Stimulated activated CD8-positive, alpha-beta memory T cell treated with anti-CD3 and anti-CD28 coated beads, Interleukin-4, amount 100 ng/mL, for 4 hours (primary cell): ENCODE data around the gene CDX1.

ENCODE experiments used
- DNase-seq, 2 donors: peaks; one replicate each; pipeline ENCODE4 v3.0.0-alpha.2; 2020; ENCODE audit warnings: low read depth in 2 of 2, low spot score in 1 of 2

The CDX1 gene

DNA sequence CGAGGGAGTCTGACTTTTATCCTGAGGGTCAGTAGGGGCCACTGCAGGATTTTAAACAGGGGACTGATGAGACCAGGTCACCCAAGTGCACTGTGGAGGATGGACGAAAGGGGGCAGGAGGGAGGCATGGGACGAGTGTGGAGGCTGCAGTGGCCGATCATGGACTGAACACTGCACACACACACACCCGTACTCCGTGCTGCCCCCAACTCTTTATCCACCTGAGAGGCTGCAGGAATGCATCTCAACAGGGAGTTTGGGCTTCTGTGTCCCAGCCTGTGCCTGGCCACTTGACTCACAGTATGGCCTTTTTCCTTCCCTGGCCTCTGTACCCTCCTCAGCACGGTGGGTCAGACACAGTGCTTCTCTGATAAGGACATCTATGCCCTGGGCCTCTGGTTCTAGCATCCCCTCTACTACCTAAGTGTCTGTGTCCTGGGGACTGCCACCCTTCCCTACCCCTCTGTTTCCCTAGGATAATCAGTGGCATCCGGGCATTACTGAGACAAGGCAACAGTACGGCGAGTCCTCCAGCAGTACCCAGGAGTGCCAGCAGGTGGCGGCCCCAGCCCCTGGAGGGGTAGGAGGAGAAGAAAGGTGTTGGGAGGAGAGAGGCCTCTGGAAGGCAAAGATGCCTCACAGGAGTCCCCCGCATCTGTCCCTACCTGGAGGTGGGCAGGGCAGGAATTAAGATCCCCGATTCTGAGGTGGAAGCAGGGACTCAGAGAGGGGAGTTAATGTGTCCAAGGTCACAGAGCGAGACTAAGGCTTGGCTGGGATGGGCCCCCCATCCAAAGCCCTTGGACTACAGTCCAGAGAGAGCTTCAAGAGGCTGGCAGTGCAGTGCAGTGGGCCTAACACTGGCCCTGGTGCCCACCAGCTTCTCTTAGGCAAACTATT, 5.1 kb upstream of the CDX1 start:
- peak; percentile 32 to 52 for DNase-seq

- DNase-seq, result no peak
Observed at GRCh38 chr5:150162142-150162513, 4.5 kb upstream of the CDX1 start.

- DNase-seq, result no peak
Observed at GRCh38 chr5:150163035-150163434, 3.5 kb upstream of the CDX1 start.

DNA sequence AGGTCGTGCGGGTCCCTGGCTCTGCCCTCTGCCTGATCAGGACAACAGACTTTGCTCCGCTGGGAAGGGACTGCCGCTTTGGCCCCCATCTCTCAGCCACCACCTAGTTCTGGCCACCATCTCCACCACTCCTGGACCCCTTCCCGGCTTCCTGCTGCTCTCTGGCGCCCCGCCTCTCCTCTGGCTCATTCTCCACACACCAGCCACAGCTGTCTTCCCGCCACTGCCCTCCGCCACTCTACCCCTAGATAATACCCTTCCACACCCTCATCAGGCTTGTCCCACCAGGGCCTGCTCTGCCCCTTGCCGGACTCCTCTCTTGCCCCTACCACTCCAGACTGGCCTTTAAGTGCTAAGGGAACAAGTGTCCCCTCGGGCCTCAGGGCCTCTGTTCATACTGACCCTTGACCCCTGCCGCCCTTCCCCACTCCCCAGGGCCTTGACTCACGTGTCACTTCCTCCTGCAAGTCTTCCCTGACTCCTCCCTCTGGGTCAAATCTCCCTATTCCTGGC, 3.0 kb upstream of the CDX1 start:
- no peak for DNase-seq

DNA sequence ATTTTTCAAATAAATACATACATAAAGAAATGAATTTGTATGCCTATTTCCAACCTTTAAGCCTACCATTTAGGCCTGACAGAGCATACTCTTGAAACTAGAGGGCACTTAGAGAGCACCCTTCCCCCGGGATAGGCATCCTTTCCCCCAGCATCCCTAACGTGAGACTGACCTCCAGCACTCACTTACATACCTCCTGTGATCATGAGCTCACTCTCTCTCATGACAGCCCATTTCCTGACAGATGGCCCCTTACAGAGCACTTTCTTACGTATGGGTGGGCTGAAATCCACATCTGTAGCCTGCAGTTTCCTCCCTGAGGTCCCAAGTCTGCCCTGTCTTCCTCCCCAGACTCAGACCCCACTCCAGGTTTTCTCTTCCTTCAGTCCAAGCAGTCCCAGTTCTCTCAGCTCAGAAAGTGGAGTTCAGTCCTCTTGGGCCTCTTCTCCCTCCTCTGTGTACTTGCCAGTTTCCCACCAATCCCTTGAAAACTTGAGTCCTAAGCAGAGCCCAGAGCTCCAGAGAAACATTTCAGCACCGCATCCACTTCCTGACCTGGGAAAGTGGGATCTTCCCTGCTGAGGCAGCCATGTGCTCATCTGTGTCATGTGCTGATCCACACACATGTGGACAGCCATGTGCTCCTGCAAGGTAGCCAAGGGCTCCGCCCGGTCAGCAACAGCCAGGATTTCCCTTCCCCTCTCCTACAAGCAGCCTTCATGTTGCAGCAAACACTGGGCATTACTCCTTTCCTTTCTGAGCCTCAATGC, 2.2 kb upstream of the CDX1 start:
- no peak for DNase-seq

- DNase-seq, result no peak
Observed at GRCh38 chr5:150166037-150166649, 435 bp upstream of the CDX1 start.

DNA sequence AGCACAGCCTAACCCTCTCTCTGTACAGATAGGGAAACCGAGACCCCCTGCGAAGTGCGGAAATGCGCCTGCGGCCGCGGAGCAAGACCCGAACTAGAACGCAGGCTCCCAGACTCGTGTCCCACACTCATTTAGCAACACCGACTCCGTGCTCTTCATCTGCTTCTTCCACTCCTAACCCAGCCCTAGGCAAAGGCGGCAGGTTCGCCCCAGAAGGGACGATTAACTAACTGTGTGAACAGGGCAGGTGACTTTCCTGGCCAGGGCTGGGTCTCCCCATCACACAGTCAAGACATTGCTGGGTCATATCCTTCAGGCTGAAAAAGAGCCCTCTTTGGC, 903 bp downstream of the CDX1 start:
- DNase-seq, result no peak

DNA sequence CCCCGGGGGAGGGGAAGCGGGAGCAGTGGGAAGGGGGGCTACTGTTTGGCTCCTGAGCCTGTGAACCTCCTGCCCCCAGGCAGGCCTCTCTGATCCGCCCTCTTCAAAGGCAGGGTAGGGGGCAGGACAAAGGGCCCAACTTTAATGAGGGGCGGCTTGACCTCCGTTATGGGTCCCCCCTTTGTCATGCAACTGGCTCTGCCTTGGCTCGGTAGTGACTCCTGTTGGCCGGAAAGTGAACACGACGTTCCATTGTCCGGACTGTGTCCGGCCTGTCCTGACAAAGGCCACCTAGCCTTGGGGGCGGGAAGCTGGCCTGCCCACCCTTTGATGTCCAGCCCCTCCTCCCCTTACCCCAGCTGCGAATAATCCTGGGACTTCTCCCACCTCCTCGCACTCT, 1.3 kb downstream of the CDX1 start:
- no peak for DNase-seq

- no peak for DNase-seq
Observed at GRCh38 chr5:150168864-150169263, 2.3 kb downstream of the CDX1 start.

- DNase-seq, result no peak
Observed at GRCh38 chr5:150172145-150172544, 5.6 kb downstream of the CDX1 start.

- DNase-seq, result no peak
Observed at GRCh38 chr5:150172556-150172955, 6.0 kb downstream of the CDX1 start.

GRCh38 chr5:150173161-150173560, 6.6 kb downstream of the CDX1 start:
- DNase-seq, result no peak

DNA sequence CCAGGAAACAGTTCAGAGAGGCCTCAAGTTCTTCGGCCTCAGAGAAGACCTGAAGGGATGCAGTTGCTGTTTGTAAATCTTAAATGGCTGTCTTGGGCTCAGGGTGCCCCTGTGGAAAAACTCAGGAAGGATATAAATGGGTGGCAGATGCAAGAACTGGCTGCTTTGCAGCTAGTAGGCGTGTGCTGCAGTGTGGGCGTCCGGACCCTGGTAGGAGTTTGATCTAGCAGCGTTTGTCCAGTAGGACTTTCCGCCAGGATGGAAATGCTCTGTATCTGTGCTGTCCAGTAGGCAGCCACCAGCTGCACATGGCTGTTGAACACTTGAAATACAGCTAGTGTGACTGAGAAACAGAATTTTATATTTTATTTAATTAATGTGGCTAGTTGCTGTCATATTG, 7.7 kb downstream of the CDX1 start:
- no peak for DNase-seq

GRCh38 chr5:150175076-150175475, 8.5 kb downstream of the CDX1 start:
- DNase-seq, result no peak

GRCh38 chr5:150175536-150175935, 9.0 kb downstream of the CDX1 start:
- no peak for DNase-seq

DNA sequence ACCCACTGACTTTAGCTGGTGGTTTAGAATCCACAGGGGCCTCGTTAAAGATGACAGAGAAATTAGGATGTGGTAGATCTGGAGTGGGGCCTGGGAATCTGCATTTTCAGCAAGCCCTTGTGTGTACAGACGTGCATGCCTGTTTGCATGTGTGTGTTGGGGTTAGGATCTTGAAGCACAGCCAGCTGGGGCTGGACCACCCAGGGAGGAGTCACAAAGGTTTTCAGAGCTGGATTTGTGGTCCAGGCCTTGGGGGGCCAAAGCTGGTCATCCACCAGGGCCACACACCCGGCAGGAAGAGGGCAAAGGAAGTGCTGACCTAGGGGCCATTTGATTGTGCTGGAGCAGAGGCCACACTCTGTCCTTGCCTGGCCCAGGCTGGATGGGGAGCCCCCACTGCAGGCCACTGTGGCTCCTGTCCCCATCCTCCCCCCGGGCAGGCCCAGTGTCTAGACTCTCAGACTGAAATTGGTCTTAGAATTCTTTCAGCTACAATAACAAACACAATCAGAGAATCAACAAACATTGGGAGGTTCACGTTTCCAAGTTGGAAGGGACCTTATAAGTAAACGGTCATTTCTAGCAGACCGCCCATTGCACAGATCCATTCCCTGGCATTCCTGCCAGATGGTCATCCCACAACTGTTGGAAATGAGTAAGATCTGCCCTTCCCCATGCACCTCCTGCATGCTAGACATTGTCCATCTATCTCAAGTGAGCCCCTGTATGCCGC, 10.3 kb downstream of the CDX1 start:
- no peak for DNase-seq

DNA sequence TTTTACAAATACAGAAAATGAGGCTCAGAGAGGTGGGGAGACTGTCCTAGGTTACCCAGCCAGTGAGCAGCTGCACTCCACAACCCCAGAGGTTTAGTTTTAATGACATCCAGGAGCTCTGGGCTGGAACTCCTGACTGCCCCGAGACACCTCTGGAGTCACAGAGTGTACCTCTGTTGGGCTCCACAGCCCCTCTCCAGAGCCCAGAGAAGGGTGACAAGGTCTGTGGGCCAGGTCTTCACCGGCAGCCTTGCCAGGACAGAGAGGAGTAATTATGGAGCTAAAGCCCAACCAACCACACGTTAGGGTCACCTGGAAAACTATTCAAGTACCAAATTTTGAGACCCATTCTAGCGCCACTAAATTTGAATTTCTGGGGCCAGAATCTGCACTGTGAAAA, 11.1 kb downstream of the CDX1 start:
- DNase-seq, result no peak

DNA sequence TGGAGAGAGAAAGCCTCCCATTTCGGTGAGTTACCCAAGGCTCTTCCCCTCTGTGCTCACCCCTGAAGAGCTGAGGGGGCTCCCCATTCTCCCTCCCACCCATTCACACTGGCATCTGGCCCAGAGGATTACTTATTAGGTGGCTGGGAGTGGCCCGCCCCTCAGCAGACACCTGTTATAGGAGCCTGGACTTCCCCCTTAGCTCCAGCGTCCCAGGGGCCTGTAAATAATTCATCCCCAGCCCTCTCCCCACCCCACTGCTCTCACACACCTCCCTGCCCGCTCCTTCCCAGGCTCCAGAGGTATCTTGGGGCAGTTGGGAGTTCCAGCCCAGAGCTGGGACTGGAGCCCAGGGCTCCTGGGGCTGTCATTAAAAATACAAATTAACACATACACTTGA, 11.7 kb downstream of the CDX1 start:
- DNase-seq, result no peak

DNA sequence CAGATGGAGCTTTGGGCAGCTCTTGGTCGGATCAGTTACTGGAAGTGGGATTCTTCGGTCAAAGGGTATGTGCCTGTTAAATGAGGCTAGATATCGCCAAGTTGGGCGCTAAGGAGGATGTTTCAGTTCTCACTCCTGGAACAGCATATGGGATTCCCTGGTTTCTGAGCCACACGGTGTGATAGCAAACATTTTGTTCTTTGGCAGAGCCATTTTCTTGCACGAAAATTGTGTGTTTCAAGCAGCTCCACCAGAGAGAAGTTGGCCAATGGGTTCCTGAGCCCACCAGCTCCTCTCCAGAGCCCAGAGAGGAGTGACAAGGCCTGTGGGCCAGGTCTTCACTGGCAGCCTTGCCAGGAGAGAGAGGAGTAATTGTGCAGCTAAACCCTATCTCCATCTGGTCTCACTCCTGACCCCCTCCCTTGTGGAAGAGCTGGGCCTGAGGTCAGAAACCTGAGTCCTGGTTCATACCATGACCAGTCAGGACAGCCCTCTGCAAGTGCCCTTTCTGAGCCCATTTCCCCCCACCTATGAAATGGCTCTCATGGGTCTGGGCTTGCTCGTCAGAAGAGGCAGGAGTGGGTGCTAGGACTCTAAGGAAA, 12.5 kb downstream of the CDX1 start:
- DNase-seq, result no peak

- no peak for DNase-seq
Observed at GRCh38 chr5:150180241-150181026, 13.9 kb downstream of the CDX1 start.
